Prostate gland (tissue), 2 donors: Measurements from ENCODE around the gene HS3ST3B1. TPM values are rescaled to one million over a fixed set of nuclear protein-coding genes. Genes with fewer than 3 reads are reported as not detected.

Experiments used
- DNase-seq: peaks from one replicate; pipeline ENCODE4 v3.0.0-alpha.2; 2019; ENCODE audit warnings: low spot score
- H3K27ac ChIP-seq, 2 donors: fragments of 200-600 bp; sonication (generic); 2 replicates each; pipeline ENCODE4 v1.5.1; 2017 to 2019
- H3K27me3 ChIP-seq: fragments of 200-600 bp; sonication (generic); replicated peaks from 2 replicates; pipeline ENCODE4 v1.5.1; 2019; ENCODE audit not compliant: insufficient read depth
- H3K36me3 ChIP-seq, 2 donors: fragments of 200-600 bp; sonication (generic); 1 replicate in 1 of 2; 2 replicates in 1 of 2; pipeline versions ENCODE4 v1.5.1 to v1.8.1; 2017 to 2019
- H3K4me1 ChIP-seq: fragments of 200-600 bp; sonication (generic); replicated peaks from 2 replicates; pipeline ENCODE4 v1.5.1; 2019
- H3K4me3 ChIP-seq, 2 donors: fragments of 200-600 bp; sonication (generic); 2 replicates each; pipeline ENCODE4 v1.5.1; 2017 to 2019
- H3K9me3 ChIP-seq: fragments of 200-600 bp; sonication (generic); 2 replicates; pipeline ENCODE4 v1.5.1; 2017
- CTCF ChIP-seq, 4 experiments: fragments of 200-600 bp in 2 of 4; fragments of 450-650 bp in 2 of 4; sonication (generic) in 2 of 4; IDR thresholded peaks; 1 replicate in 3 of 4; 2 replicates in 1 of 4; pipeline ENCODE4 v1.5.1; 2016 to 2019; ENCODE audit warnings: antibody characterized with exemption in 4 of 4, mild to moderate bottlenecking in 2 of 4, moderate library complexity in 2 of 4
- POLR2A ChIP-seq: fragments of 450-650 bp; IDR thresholded peaks from one replicate; pipeline ENCODE4 v1.6.1; 2016; ENCODE audit warnings: antibody characterized with exemption, mild to moderate bottlenecking
- POLR2AphosphoS5 ChIP-seq: sonication (generic); formaldehyde crosslinking; IDR thresholded peaks from one replicate; pipeline ENCODE4 v1.6.1; 2017; ENCODE audit warnings: antibody characterized with exemption
- WGBS: methylation state at CpG from one replicate; pipeline ENCODE4 v1.1.5; 2018; 5-methylcytosine and 5-hydroxymethylcytosine counted together
- intact Hi-C: fragments of 100-400 bp; cut with DNase I; formaldehyde crosslinking; loops from one replicate; pipeline ENCODE4 v1.14.2; 2022
- total RNA-seq, 2 donors: library from RNA; depleted of rRNA; stranded (reverse); fragments of >200 nt; gene quantifications; one replicate each; pipeline ENCODE4 v1.1.0, GENCODE V29; 2016

Gene HS3ST3B1
- total RNA-seq, 2 donors from 2014 or later = 2.8 to 4.1 TPM

GRCh38 chr17:14295676-14296075 is 5.2 kb upstream of the HS3ST3B1 start:
- Histone ChIP-seq H3K9me3 (no peaks in the 10 kb centered on the region), H3K27ac (no peak overlapping the region), H3K36me3 (no peaks in the 10 kb centered on the region), H3K27me3 (peaks cover 21% of the 10 kb centered on the region), H3K4me1 (no peaks in the 10 kb centered on the region), H3K4me3 (no peak overlapping the region)
- TF ChIP-seq CTCF (IDR thresholded peaks at IDR 0.05) = no peak
- no peak for TF ChIP-seq POLR2AphosphoS5
- no peak for TF ChIP-seq POLR2A
- DNase-seq = no peak
- intact Hi-C loops = no loop called here
- WGBS = 94% methylated on average over 9 of the region's 9 CpGs

GRCh38 chr17:14296166-14296910 is 4.5 kb upstream of the HS3ST3B1 start:
- peaks cover 21% of the 10 kb centered on the region for H3K27me3 ChIP-seq
- WGBS = 74% methylated on average over 12 of the region's 12 CpGs

GRCh38 chr17:14297161-14297851 is 3.6 kb upstream of the HS3ST3B1 start:
- Histone ChIP-seq H3K4me1 (no peaks in the 10 kb centered on the region), H3K9me3 (no peaks in the 10 kb centered on the region), H3K4me3 (peak overlapping the region; percentile 34), H3K27me3 (peaks cover 21% of the 10 kb centered on the region), H3K36me3 (no peaks in the 10 kb centered on the region), H3K27ac (peak overlapping the region; percentile 38 to 55)
- no peak for DNase-seq
- intact Hi-C loops = no loop called here
- no peak for TF ChIP-seq POLR2AphosphoS5
- peak in 2 of 4 experiments; percentile 21 to 37 for TF ChIP-seq CTCF (IDR thresholded peaks at IDR 0.05)
- 1% methylated on average over 61 of the region's 63 CpGs for WGBS

More at GRCh38 chr17:14296166-14296910, 4.5 kb upstream of the HS3ST3B1 start:
- Histone ChIP-seq H3K27ac (no peak overlapping the region), H3K9me3 (no peaks in the 10 kb centered on the region), H3K36me3 (no peaks in the 10 kb centered on the region), H3K4me3 (no peak overlapping the region), H3K4me1 (no peaks in the 10 kb centered on the region)
- intact Hi-C loops = no loop called here
- TF ChIP-seq POLR2AphosphoS5 (no peak), POLR2A (no peak), CTCF (IDR thresholded peaks at IDR 0.05) (no peak)
- DNase-seq = no peak

- Histone ChIP-seq H3K27me3 (peaks cover 21% of the 10 kb centered on the region), H3K4me3 (no peak overlapping the region), H3K4me1 (no peaks in the 10 kb centered on the region), H3K9me3 (no peaks in the 10 kb centered on the region), H3K36me3 (no peaks in the 10 kb centered on the region), H3K27ac (no peak overlapping the region)
- WGBS = 39% methylated on average over 42 of the region's 42 CpGs
- TF ChIP-seq POLR2A (no peak), CTCF (IDR thresholded peaks at IDR 0.05) (no peak), POLR2AphosphoS5 (no peak)
- intact Hi-C loops = no loop called here
- no peak for DNase-seq
Measured at GRCh38 chr17:14298221-14298946, 2.5 kb upstream of the HS3ST3B1 start.
